A549 (cell line): ENCODE data around the gene TMEFF2.

Source experiments
- CBX8 ChIP-seq: fragments of 200-600 bp; sonication (generic); IDR thresholded peaks from 2 replicates; pipeline ENCODE4 v1.6.1; 2016
- CEBPB ChIP-seq, 2 experiments: fragments of >200 bp in 1 of 2; sonication (Bioruptor Twin) in 1 of 2; formaldehyde crosslinking in 1 of 2; IDR thresholded peaks; 2 replicates each; pipeline ENCODE4 v1.6.1; 2012 to 2016
- CHD2 ChIP-seq: fragments of 150-350 bp; IDR thresholded peaks from 2 replicates; pipeline ENCODE4 v1.6.1; 2014; ENCODE audit warnings: low read length; ENCODE audit not compliant: partially characterized antibody
- FOSL2 ChIP-seq, 2 experiments: fragments of 450-650 bp in 1 of 2; fragments of >200 bp in 1 of 2; sonication (Bioruptor Twin) in 1 of 2; formaldehyde crosslinking; IDR thresholded peaks; 2 replicates each; pipeline versions ENCODE4 v1.5.0 to v1.6.1; 2016 to 2020; ENCODE audit warnings: mild to moderate bottlenecking in 1 of 2, moderate library complexity in 1 of 2
- KDM5A ChIP-seq: fragments of 200-600 bp; sonication (generic); IDR thresholded peaks from 2 replicates; pipeline ENCODE4 v1.6.1; 2016; ENCODE audit warnings: antibody characterized with exemption, mild to moderate bottlenecking
- MAX ChIP-seq: IDR thresholded peaks from 2 replicates; pipeline ENCODE4 v1.6.1; 2012
- NR3C1 ChIP-seq: fragments of >200 bp; sonication (Bioruptor Twin); formaldehyde crosslinking; IDR thresholded peaks from 3 replicates; pipeline ENCODE4 v1.6.1; 2017
- PHF8 ChIP-seq: fragments of 200-600 bp; sonication (generic); IDR thresholded peaks from 2 replicates; pipeline ENCODE4 v1.6.1; 2016; ENCODE audit warnings: low read depth, mild to moderate bottlenecking, antibody characterized with exemption, moderate library complexity, borderline replicate concordance
- RAD21 ChIP-seq, 2 experiments: fragments of >200 bp in 1 of 2; sonication (Bioruptor Twin) in 1 of 2; formaldehyde crosslinking in 1 of 2; IDR thresholded peaks in 1 of 2; conservative IDR thresholded peaks in 1 of 2; 2 replicates in 1 of 2; 3 replicates in 1 of 2; pipeline ENCODE4 v1.6.1; 2012 to 2018; ENCODE audit warnings: inconsistent platforms in 1 of 2
- SMC3 ChIP-seq: fragments of >200 bp; sonication (Bioruptor Twin); formaldehyde crosslinking; IDR thresholded peaks from 3 replicates; pipeline ENCODE4 v1.6.1; 2018; ENCODE audit warnings: inconsistent platforms
- TP53 ChIP-seq: fragments of 250-450 bp; sonication (Bioruptor Pico); IDR thresholded peaks from 2 replicates; pipeline ENCODE4 v1.5.0; 2021; ENCODE audit warnings: mild to moderate bottlenecking, moderate library complexity
- ZNF302 ChIP-seq: fragments of 250-450 bp; sonication (Bioruptor Pico); IDR thresholded peaks from 2 replicates; pipeline ENCODE4 v1.9.0; 2021; ENCODE audit warnings: inconsistent platforms, mild to moderate bottlenecking, moderate library complexity
- TF ChIP-seq, protein P1 (sequence below): fragments of >200 bp; sonication (Bioruptor Twin); formaldehyde crosslinking; IDR thresholded peaks from 3 replicates; pipeline ENCODE4 v1.5.1; 2016
- TF ChIP-seq, protein P2 (sequence below): fragments of 450-650 bp; IDR thresholded peaks from 2 replicates; pipeline ENCODE4 v1.6.1; 2014; ENCODE audit warnings: antibody characterized with exemption

DNA sequence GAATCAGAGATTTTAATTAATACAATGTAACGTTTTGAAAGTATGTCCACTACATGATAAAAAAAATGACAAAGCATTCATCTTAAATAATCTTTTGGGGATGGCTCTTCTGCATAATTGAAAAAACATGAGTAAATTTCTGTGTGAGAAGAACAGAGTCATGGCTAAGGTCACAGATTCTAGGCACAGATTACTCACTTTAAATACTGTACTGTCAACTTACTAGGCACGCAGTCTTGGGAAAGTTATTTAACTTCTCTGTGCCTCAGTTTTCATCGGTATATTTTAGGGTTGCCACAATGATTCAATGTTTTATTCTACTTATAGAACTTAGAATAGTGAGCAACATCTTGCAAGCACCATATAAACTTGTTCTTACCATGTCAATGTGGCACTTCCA, 49.2 kb downstream of the TMEFF2 start:
- TF ChIP-seq ZNF302 (CRISPR knock-in tag) (no peak), RAD21 (conservative IDR thresholded peaks at IDR 0.05 in 1 of 2, IDR thresholded peaks at IDR 0.05 in 1 of 2) (no peak), PHF8 (no peak), CBX8 (no peak), NR3C1 (no peak), CEBPB (IDR thresholded peaks at IDR 0.05) (no peak), SMC3 (no peak), CHD2 (no peak), TP53 (no peak), MAX (no peak), KDM5A (no peak), FOSL2 (IDR thresholded peaks at IDR 0.05) (no peak), FOSL2 (CRISPR knock-in tag; IDR thresholded peaks at IDR 0.05) (no peak)
- TF ChIP-seq, protein P1, sequence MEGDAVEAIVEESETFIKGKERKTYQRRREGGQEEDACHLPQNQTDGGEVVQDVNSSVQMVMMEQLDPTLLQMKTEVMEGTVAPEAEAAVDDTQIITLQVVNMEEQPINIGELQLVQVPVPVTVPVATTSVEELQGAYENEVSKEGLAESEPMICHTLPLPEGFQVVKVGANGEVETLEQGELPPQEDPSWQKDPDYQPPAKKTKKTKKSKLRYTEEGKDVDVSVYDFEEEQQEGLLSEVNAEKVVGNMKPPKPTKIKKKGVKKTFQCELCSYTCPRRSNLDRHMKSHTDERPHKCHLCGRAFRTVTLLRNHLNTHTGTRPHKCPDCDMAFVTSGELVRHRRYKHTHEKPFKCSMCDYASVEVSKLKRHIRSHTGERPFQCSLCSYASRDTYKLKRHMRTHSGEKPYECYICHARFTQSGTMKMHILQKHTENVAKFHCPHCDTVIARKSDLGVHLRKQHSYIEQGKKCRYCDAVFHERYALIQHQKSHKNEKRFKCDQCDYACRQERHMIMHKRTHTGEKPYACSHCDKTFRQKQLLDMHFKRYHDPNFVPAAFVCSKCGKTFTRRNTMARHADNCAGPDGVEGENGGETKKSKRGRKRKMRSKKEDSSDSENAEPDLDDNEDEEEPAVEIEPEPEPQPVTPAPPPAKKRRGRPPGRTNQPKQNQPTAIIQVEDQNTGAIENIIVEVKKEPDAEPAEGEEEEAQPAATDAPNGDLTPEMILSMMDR = no peak
- TF ChIP-seq, protein P2, sequence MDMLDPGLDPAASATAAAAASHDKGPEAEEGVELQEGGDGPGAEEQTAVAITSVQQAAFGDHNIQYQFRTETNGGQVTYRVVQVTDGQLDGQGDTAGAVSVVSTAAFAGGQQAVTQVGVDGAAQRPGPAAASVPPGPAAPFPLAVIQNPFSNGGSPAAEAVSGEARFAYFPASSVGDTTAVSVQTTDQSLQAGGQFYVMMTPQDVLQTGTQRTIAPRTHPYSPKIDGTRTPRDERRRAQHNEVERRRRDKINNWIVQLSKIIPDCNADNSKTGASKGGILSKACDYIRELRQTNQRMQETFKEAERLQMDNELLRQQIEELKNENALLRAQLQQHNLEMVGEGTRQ = no peak
